Measurements from ENCODE around the gene ZBTB12. TPM values are rescaled to one million over a fixed set of nuclear protein-coding genes. Genes with fewer than 3 reads are reported as not detected.
A peak's percentile ranks its signal among the peaks of the same experiment; 100 is the strongest.

The ZBTB12 gene
- total and polyA plus RNA-seq, 2 of the 13 experiments (the other 11 are each of a cell fraction or from before 2014, with no cell fraction given): 4.8 to 6.0 TPM

DNA sequence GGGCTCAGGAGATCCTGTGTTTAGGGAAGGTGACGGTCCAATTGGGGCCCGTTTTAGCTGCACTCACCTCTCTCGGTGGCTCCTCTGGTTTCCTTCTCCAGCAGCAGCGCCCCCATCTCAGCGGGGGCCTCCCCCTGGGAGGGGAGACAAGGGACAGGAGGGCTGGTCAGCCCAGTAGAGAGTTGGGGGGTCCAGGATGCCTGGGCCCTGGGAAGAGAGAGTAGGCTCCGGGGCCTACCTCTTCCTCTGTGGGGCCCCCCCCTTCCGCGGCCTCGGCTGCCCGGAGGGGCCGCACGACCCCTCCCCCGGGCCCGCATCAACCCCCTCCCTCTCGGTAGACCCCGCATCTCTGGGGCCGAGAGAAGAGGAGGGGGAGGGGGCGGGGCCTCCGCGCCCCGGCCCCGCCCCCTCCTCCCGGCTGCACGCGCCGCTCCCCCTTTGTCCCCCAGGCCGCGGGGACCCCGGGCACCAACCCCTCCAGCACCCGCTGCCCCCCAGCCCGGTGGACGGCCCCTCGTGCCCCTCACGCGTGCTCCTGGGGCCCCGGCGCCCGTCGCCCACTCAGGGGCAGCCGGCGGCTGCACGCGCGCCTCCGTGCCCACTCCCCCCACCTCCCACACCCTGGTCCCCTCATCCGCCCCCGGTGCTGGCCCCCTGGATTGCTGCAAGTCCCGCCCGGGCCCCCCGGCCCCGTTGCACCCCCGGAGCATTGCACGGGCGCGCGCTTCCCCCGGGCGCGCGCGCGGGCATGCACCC is 4.9 kb downstream of the ZBTB12 start (continued):
- TF ChIP-seq, protein P1, sequence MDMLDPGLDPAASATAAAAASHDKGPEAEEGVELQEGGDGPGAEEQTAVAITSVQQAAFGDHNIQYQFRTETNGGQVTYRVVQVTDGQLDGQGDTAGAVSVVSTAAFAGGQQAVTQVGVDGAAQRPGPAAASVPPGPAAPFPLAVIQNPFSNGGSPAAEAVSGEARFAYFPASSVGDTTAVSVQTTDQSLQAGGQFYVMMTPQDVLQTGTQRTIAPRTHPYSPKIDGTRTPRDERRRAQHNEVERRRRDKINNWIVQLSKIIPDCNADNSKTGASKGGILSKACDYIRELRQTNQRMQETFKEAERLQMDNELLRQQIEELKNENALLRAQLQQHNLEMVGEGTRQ (IDR thresholded peaks at IDR 0.05; ENCODE audit: low read depth, low read length): no peak
- TF ChIP-seq, protein P1 (CRISPR knock-in tag; IDR thresholded peaks at IDR 0.05; ENCODE audit: borderline replicate concordance): peak; percentile 18; the same call in 1 of the 2 replicates
- TF ChIP-seq, protein P2, sequence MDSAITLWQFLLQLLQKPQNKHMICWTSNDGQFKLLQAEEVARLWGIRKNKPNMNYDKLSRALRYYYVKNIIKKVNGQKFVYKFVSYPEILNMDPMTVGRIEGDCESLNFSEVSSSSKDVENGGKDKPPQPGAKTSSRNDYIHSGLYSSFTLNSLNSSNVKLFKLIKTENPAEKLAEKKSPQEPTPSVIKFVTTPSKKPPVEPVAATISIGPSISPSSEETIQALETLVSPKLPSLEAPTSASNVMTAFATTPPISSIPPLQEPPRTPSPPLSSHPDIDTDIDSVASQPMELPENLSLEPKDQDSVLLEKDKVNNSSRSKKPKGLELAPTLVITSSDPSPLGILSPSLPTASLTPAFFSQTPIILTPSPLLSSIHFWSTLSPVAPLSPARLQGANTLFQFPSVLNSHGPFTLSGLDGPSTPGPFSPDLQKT (CRISPR knock-in tag; IDR thresholded peaks at IDR 0.05; ENCODE audit: borderline replicate concordance): no peak
- TF ChIP-seq IKZF4 (CRISPR knock-in tag; IDR thresholded peaks at IDR 0.05; ENCODE audit: borderline replicate concordance, low read depth, not compliant biosample characterization) (no peak), TOE1 (CRISPR knock-in tag; IDR thresholded peaks at IDR 0.05) (no peak), TCF12 (IDR thresholded peaks at IDR 0.05) (no peak), TCF12 (CRISPR knock-in tag; IDR thresholded peaks at IDR 0.05) (no peak), ZNF598 (CRISPR knock-in tag; IDR thresholded peaks at IDR 0.05; ENCODE audit: borderline replicate concordance) (no peak), CBX2 (IDR thresholded peaks at IDR 0.05; ENCODE audit: low read depth, low read length) (no peak), CBX2 (CRISPR knock-in tag; IDR thresholded peaks at IDR 0.05; ENCODE audit: low read depth) (no peak), IKZF1 (IDR thresholded peaks at IDR 0.05) (no peak), ZNF891 (CRISPR knock-in tag; IDR thresholded peaks at IDR 0.05) (no peak)
- TF ChIP-seq, protein P3, sequence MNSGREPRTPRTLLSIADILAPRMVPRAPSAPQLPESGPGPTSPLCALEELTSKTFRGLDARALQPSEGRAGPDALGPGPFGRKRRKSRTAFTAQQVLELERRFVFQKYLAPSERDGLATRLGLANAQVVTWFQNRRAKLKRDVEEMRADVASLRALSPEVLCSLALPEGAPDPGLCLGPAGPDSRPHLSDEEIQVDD (CRISPR knock-in tag; IDR thresholded peaks at IDR 0.05; ENCODE audit: borderline replicate concordance): no peak
- TF ChIP-seq, protein P4, sequence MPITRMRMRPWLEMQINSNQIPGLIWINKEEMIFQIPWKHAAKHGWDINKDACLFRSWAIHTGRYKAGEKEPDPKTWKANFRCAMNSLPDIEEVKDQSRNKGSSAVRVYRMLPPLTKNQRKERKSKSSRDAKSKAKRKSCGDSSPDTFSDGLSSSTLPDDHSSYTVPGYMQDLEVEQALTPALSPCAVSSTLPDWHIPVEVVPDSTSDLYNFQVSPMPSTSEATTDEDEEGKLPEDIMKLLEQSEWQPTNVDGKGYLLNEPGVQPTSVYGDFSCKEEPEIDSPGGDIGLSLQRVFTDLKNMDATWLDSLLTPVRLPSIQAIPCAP (CRISPR knock-in tag; IDR thresholded peaks at IDR 0.05; ENCODE audit: low read depth): no peak
- TF ChIP-seq, protein P5, sequence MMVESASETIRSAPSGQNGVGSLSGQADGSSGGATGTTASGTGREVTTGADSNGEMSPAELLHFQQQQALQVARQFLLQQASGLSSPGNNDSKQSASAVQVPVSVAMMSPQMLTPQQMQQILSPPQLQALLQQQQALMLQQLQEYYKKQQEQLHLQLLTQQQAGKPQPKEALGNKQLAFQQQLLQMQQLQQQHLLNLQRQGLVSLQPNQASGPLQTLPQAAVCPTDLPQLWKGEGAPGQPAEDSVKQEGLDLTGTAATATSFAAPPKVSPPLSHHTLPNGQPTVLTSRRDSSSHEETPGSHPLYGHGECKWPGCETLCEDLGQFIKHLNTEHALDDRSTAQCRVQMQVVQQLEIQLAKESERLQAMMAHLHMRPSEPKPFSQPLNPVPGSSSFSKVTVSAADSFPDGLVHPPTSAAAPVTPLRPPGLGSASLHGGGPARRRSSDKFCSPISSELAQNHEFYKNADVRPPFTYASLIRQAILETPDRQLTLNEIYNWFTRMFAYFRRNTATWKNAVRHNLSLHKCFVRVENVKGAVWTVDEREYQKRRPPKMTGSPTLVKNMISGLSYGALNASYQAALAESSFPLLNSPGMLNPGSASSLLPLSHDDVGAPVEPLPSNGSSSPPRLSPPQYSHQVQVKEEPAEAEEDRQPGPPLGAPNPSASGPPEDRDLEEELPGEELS (CRISPR knock-in tag; IDR thresholded peaks at IDR 0.05): no peak
- TF ChIP-seq, protein P6, sequence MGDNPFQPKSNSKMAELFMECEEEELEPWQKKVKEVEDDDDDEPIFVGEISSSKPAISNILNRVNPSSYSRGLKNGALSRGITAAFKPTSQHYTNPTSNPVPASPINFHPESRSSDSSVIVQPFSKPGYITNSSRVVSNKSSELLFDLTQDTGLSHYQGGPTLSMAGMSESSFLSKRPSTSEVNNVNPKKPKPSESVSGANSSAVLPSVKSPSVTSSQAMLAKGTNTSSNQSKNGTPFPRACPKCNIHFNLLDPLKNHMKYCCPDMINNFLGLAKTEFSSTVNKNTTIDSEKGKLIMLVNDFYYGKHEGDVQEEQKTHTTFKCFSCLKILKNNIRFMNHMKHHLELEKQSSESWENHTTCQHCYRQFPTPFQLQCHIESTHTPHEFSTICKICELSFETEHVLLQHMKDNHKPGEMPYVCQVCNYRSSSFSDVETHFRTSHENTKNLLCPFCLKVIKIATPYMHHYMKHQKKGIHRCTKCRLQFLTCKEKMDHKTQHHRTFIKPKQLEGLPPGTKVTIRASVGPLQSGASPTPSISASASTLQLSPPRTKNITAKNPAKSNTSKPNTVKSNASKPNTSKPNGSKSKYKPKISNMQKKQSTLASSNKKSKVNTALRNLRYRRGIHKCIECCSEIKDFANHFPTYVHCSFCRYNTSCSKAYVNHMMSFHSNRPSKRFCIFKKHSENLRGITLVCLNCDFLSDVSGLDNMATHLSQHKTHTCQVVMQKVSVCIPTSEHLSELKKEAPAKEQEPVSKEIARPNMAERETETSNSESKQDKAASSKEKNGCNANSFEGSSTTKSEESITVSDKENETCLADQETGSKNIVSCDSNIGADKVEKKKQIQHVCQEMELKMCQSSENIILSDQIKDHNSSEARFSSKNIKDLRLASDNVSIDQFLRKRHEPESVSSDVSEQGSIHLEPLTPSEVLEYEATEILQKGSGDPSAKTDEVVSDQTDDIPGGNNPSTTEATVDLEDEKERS (CRISPR knock-in tag; IDR thresholded peaks at IDR 0.05): no peak
- TF ChIP-seq, protein P7, sequence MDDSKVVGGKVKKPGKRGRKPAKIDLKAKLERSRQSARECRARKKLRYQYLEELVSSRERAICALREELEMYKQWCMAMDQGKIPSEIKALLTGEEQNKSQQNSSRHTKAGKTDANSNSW (CRISPR knock-in tag; IDR thresholded peaks at IDR 0.05; ENCODE audit: borderline replicate concordance): no peak

Data from HepG2 (cell line).